Type B pancreatic cell (in vitro differentiated cells): Measurements from ENCODE around the gene GPR108. TPM values are rescaled to one million over a fixed set of nuclear protein-coding genes. Genes with fewer than 3 reads are reported as not detected.
"Not testable (repeated sequence)": the region's sequence is repeated elsewhere in the genome, so short reads cannot be mapped to it uniquely, and the experiment has no call there.

Source experiments
- DNase-seq: peaks from one replicate; pipeline ENCODE4 v3.0.0; 2021; ENCODE audit warnings: mixed read lengths; ENCODE audit not compliant: unreplicated experiment; ENCODE audit errors: extremely low spot score
- H3K27ac Mint-ChIP-seq: 2 replicates; pipeline ENCODE4 v1.8.0; 2021; ENCODE audit warnings: mild to moderate bottlenecking, mixed read lengths
- H3K27me3 Mint-ChIP-seq: 2 replicates; pipeline ENCODE4 v1.8.0; 2021; ENCODE audit warnings: mixed read lengths
- H3K36me3 Mint-ChIP-seq: 2 replicates; pipeline ENCODE4 v1.8.0; 2021; ENCODE audit warnings: mixed read lengths
- H3K4me1 Mint-ChIP-seq: one replicate; pipeline ENCODE4 v1.8.0; 2021; ENCODE audit warnings: mixed read lengths; ENCODE audit not compliant: unreplicated experiment
- H3K4me3 Mint-ChIP-seq: 2 replicates; pipeline ENCODE4 v1.8.0; 2021; ENCODE audit warnings: mild to moderate bottlenecking, mixed read lengths
- H3K9me3 Mint-ChIP-seq: 2 replicates; pipeline ENCODE4 v1.8.0; 2021; ENCODE audit warnings: mixed read lengths
- CTCF ChIP-seq: fragments of 200-600 bp; sonication (generic); conservative IDR thresholded peaks from 2 replicates; pipeline ENCODE4 v1.5.0; 2021; ENCODE audit warnings: antibody characterized with exemption, mild to moderate bottlenecking
- total RNA-seq: library from RNA; stranded (reverse); gene quantifications from 2 replicates; pipeline ENCODE4 v1.2.1, GENCODE V29; 2021; ENCODE audit warnings: low replicate concordance

GPR108 gene
- total RNA-seq, 1 donor from 2014 or later, result 55.4 TPM

DNA sequence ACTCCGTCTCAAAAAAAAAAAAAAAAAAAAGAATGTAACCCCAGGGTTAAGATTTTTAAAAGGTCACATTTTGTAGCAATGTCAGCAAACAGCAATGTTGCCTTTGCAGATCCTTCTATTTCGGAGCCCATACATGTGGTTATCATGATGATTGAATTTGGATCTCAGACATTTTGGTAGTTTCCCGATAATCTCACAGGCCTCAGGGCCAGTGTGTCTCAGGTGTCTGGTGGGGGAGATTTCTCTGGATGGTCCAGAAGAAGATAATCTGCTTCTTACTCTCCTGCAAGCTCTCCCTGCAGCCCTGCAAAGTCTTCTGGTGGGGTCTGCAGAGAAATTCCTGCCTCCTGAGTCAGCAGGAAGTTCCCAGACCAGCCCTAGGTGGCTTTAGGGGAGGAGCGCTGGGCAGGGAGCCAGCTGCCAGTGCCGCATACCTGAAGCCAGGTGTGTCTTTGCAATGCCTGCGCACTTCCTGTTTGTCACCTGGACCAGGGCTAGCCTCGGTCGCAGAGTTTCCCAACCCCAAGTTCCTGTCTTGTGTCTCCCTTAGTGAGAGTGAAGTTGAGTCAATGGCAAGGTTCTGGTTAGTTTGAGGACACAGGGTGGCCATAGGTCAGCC lies 28.5 kb upstream of the GPR108 start:
- H3K4me1 Mint-ChIP-seq, result peaks cover 4% of the 10 kb centered on the region

GRCh38 chr19:6762253-6762797 lies 24.9 kb upstream of the GPR108 start:
- not testable (repeated sequence) for DNase-seq, H3K4me3 Mint-ChIP-seq, H3K36me3 Mint-ChIP-seq, H3K4me1 Mint-ChIP-seq, H3K9me3 Mint-ChIP-seq, H3K27ac Mint-ChIP-seq
- H3K27me3 Mint-ChIP-seq, result peaks cover 18% of the 10 kb centered on the region

More for the DNA sequence above, 28.5 kb upstream of the GPR108 start:
- Mint-ChIP-seq H3K36me3 (no peaks in the 10 kb centered on the region), H3K4me3 (peak overlapping the region; percentile 97), H3K27ac (peak overlapping the region; percentile 100), H3K9me3 (no peaks in the 10 kb centered on the region), H3K27me3 (peaks cover 30% of the 10 kb centered on the region)
- no peak for TF ChIP-seq CTCF
- no peak for DNase-seq

DNA sequence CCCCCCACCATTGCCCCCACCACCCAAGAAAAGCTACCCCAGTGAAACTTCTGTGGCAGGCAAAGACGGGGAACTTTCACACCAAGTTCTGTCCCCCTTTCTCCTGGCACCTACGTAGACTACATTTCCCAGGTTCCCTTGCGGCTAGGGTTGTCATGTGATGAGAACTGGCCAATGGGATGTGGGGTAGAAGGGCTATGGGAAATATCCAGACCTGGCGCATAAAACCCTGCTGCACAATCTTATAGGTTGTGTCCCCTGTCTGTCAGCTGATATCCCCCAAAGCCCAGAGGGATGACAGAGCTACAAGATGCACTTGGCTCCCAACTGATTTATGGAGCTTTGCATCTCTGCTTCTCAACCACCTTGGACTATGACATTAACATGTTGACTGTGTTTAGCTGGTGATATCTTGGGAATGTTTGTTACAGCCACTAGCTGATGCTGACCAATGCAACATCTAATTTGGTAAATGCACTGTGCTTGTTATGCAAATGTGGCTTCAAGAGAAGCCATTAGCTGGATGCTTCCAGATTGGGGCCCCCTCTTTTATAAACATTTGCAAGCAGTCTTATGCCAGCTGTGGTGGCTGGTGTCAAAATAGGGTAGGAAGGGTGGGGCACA lies 23.8 kb upstream of the GPR108 start:
- Mint-ChIP-seq H3K4me1 (peaks cover 2% of the 10 kb centered on the region), H3K36me3 (no peaks in the 10 kb centered on the region)

GRCh38 chr19:6760606-6761005 lies 23.2 kb upstream of the GPR108 start:
- no peak overlapping the region for H3K4me3 Mint-ChIP-seq
- no peak for DNase-seq
- no peaks in the 10 kb centered on the region for H3K4me1 Mint-ChIP-seq
- TF ChIP-seq CTCF, result no peak
- H3K27ac Mint-ChIP-seq, result no peak overlapping the region
- no peaks in the 10 kb centered on the region for H3K9me3 Mint-ChIP-seq
- H3K36me3 Mint-ChIP-seq, result no peaks in the 10 kb centered on the region
- peaks cover 3% of the 10 kb centered on the region for H3K27me3 Mint-ChIP-seq

More for the DNA sequence above, 23.8 kb upstream of the GPR108 start:
- no peak for DNase-seq
- TF ChIP-seq CTCF, result no peak
- Mint-ChIP-seq H3K4me3 (no peak overlapping the region), H3K9me3 (no peaks in the 10 kb centered on the region), H3K27ac (no peak overlapping the region), H3K27me3 (peaks cover 8% of the 10 kb centered on the region)

DNA sequence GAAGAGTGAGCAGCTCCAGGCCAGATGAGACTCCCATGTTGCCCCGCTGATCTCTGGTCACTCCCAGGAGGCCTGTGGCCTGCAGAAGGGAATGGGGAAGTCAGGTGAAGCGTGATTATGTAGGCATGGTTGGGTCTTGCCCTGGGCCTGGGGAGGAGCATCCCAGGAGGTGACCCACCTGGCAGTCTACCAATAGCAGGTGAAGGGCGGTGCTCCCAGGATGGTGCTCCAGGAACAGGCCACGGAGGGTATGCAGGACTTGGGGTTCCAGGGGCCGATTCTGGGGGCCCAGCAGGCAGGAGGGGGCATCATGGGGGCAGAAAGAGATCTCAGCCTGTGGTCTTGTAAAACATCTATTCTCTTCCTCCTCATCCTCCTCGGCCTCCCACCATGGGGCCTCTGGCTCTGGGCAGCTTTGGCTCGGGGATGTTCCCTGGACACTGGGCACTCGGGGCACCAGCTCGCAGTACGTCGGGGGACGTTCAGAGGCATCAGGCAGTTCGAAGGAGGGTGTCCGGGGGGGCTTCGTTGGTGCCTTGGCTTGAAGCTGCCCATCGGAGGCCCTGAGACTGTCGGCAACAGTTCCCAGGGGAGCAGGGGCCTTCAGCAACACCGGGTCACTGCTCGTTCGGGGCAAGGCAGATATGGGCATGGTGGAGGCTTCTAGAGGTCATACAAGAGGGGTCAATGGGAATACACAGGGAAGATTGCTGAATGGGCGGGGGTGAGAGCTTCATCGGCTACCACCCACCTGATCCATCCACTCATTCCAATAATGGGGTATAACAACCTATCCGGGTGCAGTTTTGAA lies 17.5 kb upstream of the GPR108 start:
- Mint-ChIP-seq H3K27me3 (no peaks in the 10 kb centered on the region), H3K4me3 (no peak overlapping the region), H3K9me3 (no peaks in the 10 kb centered on the region), H3K36me3 (peaks cover 4% of the 10 kb centered on the region), H3K27ac (peak overlapping the region; percentile 11), H3K4me1 (peaks cover 4% of the 10 kb centered on the region)
- no peak for DNase-seq
- TF ChIP-seq CTCF, result no peak
